Measurements from ENCODE around the gene ABHD2. TPM values are rescaled to one million over a fixed set of nuclear protein-coding genes. Genes with fewer than 3 reads are reported as not detected.

ABHD2 gene
- total and polyA plus RNA-seq, 9 of the 15 experiments (the other 6 are each of a cell fraction or from before 2014, with no cell fraction given) = 16.9 to 99.8 (median 47.5) TPM

GRCh38 chr15:89187301-89187985 is 99.2 kb downstream of the ABHD2 start (continued):
- TF ChIP-seq ZNF318 (IDR thresholded peaks at IDR 0.05; ENCODE audit: borderline replicate concordance in 1 of 2, low read depth in 1 of 2) (no peak), ZNF699 (CRISPR knock-in tag; IDR thresholded peaks at IDR 0.05; ENCODE audit: insufficient replicate concordance) (no peak)
